PFSK-1 (cell line): Measurements from ENCODE around the gene CDK7.

ENCODE experiments used
- POLR2AphosphoS5 ChIP-seq: IDR thresholded peaks from 2 replicates; pipeline ENCODE4 v1.6.1; 2012; ENCODE audit warnings: low read depth, mild to moderate bottlenecking, control low read depth, low read length, moderate library complexity
- TAF1 ChIP-seq: IDR thresholded peaks from 2 replicates; pipeline ENCODE4 v1.6.1; 2012; ENCODE audit warnings: low read length, control low read depth, borderline replicate concordance; ENCODE audit not compliant: insufficient read depth

- TF ChIP-seq POLR2AphosphoS5 (no peak), TAF1 (no peak)
Observed at GRCh38 chr5:69237877-69238276, 3.2 kb downstream of the CDK7 start.
